ENCODE measurements around the gene SSH2. TPM values are rescaled to one million over a fixed set of nuclear protein-coding genes. Genes with fewer than 3 reads are reported as not detected.

Gene SSH2
- total and polyA plus RNA-seq, 7 donors: 18.3 to 35.1 (median 26.5) TPM

DNA sequence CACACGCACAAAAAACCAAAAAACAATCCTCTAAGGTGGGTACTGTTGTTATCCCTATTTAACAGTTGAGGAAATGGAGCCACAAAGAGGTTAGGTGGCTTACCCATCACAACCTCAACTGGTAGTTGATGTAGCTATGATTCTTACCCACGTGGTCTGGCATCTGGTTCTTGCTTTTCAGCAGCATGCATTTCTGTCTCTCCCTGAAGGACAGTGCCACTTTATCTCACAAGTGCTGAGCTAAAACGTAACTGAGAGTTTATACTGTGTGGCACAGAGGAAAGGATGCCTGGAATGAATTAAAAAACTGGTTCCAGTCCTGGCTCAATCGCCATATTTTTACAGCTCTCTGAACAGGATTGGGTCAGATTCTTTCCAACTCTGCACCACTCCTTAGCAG lies 305.4 kb downstream of the SSH2 start:
- intact Hi-C loops (cut with DNase I): loop anchor here (10.0 kb wide), 1 partner anchor 310 kb away; the partner anchor contains the start of gene SSH2
- peak overlapping the region in 1 of 4 donors; percentile 29 for H3K27ac ChIP-seq
- WGBS, 2 donors: 77 to 79% methylated on average over 4 of the region's 4 CpGs

DNA sequence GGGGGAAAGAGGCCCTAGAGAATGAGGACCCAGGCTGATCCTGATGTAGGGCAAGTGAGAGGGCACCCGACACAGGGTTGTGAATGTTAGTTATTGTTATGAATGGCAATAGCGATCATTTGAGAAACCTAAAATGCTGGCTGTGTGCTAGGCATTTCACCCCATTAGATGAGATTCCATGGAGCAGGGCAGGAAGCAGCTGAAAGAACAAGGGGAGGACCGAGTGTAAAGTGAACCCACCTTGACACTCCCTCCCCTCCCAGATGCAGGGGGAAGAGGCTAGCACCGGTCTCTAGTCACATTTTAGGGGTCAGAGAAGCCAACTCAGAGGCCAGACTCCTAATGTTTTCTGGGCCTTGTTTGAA lies 306.8 kb downstream of the SSH2 start:
- Histone ChIP-seq H3K4me1 (peaks cover 0 to 51% (median 33%) of the 10 kb centered on the region in 4 donors), H3K27me3 (no peaks in the 10 kb centered on the region), H3K9me3 (no peaks in the 10 kb centered on the region), H3K36me3 (no peaks in the 10 kb centered on the region), H3K4me3 (peak overlapping the region in 3 of 4 donors; percentile 55 to 76 (median 75)), H3K27ac (peak overlapping the region; percentile 77 to 92 (median 86))
- no peak for DNase-seq
- intact Hi-C loops (cut with DNase I): loop anchor here (10.0 kb wide), 1 partner anchor 312 kb away; the partner anchor contains the start of gene SSH2
- 58 to 63% methylated on average over 4 of the region's 4 CpGs for WGBS, 2 donors
- TF ChIP-seq, protein P1, sequence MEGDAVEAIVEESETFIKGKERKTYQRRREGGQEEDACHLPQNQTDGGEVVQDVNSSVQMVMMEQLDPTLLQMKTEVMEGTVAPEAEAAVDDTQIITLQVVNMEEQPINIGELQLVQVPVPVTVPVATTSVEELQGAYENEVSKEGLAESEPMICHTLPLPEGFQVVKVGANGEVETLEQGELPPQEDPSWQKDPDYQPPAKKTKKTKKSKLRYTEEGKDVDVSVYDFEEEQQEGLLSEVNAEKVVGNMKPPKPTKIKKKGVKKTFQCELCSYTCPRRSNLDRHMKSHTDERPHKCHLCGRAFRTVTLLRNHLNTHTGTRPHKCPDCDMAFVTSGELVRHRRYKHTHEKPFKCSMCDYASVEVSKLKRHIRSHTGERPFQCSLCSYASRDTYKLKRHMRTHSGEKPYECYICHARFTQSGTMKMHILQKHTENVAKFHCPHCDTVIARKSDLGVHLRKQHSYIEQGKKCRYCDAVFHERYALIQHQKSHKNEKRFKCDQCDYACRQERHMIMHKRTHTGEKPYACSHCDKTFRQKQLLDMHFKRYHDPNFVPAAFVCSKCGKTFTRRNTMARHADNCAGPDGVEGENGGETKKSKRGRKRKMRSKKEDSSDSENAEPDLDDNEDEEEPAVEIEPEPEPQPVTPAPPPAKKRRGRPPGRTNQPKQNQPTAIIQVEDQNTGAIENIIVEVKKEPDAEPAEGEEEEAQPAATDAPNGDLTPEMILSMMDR (IDR thresholded peaks at IDR 0.05): no peak
- TF ChIP-seq EP300 (IDR thresholded peaks at IDR 0.05): no peak
- no peak for TF ChIP-seq POLR2A (IDR thresholded peaks at IDR 0.05)
- TF ChIP-seq POLR2AphosphoS5 (IDR thresholded peaks at IDR 0.05): no peak

More for the DNA sequence above, 305.4 kb downstream of the SSH2 start:
- Histone ChIP-seq H3K9me3 (no peaks in the 10 kb centered on the region), H3K4me3 (no peak overlapping the region), H3K27me3 (no peaks in the 10 kb centered on the region), H3K36me3 (peaks cover 0 to 6% (median 0%) of the 10 kb centered on the region in 4 donors), H3K4me1 (peaks cover 0 to 38% (median 20%) of the 10 kb centered on the region in 4 donors)
- DNase-seq: peak; percentile 0
- TF ChIP-seq, protein P1 (IDR thresholded peaks at IDR 0.05): no peak
- TF ChIP-seq POLR2A (IDR thresholded peaks at IDR 0.05): no peak
- TF ChIP-seq EP300 (IDR thresholded peaks at IDR 0.05): no peak
- no peak for TF ChIP-seq POLR2AphosphoS5 (IDR thresholded peaks at IDR 0.05)

DNA sequence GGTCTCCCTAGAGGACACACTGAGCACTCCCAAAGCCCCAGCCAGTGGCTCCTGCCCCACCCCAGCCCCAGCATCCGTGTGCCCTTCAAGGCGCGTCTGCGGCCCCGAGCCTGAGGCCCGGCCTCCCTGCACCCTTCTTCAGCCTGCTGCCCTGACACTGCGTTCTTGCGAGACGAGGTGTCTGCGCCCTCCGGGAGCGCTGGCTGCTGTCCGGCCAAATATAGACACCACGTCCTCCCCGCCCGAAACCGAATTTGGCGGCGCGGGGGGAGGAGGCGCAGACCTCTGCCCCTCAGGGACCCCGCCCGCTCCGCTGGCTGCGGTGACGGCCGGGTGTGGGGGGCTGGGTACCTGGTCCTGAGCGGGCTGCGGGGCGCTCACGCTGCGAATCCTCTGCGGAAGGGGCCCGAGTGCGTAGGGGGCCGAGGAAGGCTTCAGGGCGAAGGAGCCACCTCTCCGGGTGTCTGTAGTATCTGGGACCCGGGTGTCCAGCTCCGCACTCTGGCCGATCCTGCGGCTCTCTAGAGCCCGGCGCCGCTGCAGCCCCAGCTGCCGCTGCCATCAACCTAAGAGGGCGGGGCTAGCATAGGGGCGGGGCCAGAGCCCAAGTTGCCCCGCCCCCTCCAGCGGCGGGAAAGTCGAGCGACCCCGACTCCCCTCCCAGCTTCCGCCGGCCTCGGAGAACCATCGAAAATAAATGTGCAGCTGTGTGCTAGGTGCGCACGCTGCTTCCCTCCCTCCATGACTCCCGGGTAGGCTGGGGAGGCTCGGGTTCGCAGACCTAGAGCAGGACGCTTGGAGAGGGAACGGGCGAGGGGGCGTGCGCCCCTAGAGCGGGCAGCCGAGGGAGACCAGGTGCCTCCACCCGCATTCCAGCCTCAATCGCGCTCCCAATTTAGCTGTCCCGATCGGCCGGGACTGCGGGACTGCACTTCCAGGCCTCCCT lies 307.4 kb downstream of the SSH2 start, which contains the start of gene CORO6:
Gene CORO6 (minus strand): TSS at position 576 of the 946 bp plus-strand sequence. CDS start 1,491 bp downstream, outside the sequence.
- intact Hi-C loops (cut with DNase I): loop anchor here (10.0 kb wide), 1 partner anchor 312 kb away; the partner anchor contains the start of gene SSH2
- peaks cover 0 to 58% (median 39%) of the 10 kb centered on the region in 4 donors for H3K4me1 ChIP-seq
- no peaks in the 10 kb centered on the region for H3K9me3 ChIP-seq
- DNase-seq: peak; percentile 83
- peak within 1 kb of the TSS; percentile 55 to 76 (median 65) for H3K4me3 ChIP-seq
- WGBS, 2 donors: 2 to 9% methylated on average over 77 of the region's 77 CpGs
- no peaks in the 10 kb centered on the region for H3K36me3 ChIP-seq
- H3K27ac ChIP-seq: peak within 1 kb of the TSS; percentile 77 to 92 (median 86)
- TF ChIP-seq POLR2A (IDR thresholded peaks at IDR 0.05) (peak in 1 of 2 donors; percentile 25), POLR2AphosphoS5 (IDR thresholded peaks at IDR 0.05) (peak; percentile 50 to 74 (median 70)), EP300 (IDR thresholded peaks at IDR 0.05) (no peak)
- TF ChIP-seq, protein P1 (IDR thresholded peaks at IDR 0.05): no peak
- H3K27me3 ChIP-seq: no peaks in the 10 kb centered on the region

DNA sequence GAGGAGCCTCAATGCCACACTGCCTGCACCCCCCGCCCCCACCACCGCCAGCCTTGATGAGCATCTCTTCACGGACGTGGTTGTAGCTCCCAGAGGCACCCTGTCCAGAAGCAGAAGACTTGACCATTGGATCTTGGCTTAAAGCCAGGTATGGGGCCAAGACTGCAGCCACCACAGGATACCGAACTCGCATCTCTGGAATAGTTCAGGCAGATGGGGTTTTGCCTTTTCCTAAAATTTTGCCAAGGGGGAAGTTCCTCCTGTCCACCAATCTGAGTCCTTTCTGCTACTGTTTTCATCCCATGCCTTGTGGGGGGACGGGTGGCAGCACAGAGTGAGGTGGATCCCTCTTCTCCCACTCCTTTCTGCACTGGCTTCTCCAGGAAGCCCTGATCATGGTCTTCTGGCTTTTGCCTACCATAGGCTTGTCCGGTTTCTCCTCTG lies 308.3 kb downstream of the SSH2 start:
- no peaks in the 10 kb centered on the region for H3K36me3 ChIP-seq
- H3K27ac ChIP-seq: peak overlapping the region; percentile 77 to 92 (median 86)
- TF ChIP-seq POLR2A (IDR thresholded peaks at IDR 0.05): no peak
- H3K27me3 ChIP-seq: no peaks in the 10 kb centered on the region
- peak; percentile 63 for DNase-seq
- WGBS, 2 donors: 82 to 85% methylated on average over 8 of the region's 8 CpGs
- no peaks in the 10 kb centered on the region for H3K9me3 ChIP-seq
- intact Hi-C loops (cut with DNase I): loop anchor here (10.0 kb wide), 1 partner anchor 313 kb away; the partner anchor contains the start of gene SSH2
- peak overlapping the region; percentile 55 to 76 (median 65) for H3K4me3 ChIP-seq
- peaks cover 0 to 66% (median 46%) of the 10 kb centered on the region in 4 donors for H3K4me1 ChIP-seq
